Retina (tissue), 1 donor: Measurements from ENCODE around the gene PHACTR3.

Experiments
- DNase-seq: peaks from one replicate; pipeline ENCODE4 v3.0.0-alpha.2; 2016

Gene PHACTR3

DNA sequence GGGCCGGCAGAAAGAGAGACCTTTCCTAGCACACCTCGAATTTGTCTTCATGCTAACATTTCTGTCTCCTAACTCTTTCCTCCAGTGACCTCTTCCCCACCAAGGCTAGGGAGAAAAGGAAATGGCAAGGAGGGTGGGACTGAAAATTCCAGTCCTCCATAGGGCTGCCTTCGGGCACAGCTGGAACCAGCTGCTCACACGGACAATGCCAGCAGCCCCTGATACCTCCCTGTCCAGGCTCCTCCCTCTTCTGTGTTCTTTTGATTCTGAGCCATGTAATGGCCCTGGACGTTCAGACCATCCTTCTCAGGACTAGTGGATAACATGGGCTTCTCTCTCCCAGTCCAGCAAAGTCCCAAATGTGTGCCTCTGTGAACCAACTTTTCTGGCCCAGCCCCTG is 29.1 kb upstream of the PHACTR3 start:
- no peak for DNase-seq

DNA sequence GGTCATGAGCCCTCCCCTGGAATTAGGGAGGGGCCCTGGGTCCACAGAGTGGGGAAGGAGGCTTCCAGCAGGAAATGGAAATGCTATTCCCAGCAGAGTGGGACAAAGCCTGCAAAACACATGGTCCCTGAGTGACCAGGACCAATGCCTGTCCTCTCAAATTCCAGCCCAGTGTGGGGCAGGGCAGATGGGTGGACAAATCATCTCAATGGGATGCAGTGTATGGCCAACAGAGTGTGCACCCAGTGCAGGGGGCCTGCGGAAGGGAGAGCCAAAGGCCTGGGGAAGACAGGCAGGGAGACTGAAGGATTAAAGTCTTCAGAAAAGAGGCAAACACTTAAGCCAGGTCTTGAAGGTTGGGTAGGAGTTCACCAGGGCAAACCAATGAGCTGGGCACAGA is 28.7 kb upstream of the PHACTR3 start:
- DNase-seq = no peak

DNA sequence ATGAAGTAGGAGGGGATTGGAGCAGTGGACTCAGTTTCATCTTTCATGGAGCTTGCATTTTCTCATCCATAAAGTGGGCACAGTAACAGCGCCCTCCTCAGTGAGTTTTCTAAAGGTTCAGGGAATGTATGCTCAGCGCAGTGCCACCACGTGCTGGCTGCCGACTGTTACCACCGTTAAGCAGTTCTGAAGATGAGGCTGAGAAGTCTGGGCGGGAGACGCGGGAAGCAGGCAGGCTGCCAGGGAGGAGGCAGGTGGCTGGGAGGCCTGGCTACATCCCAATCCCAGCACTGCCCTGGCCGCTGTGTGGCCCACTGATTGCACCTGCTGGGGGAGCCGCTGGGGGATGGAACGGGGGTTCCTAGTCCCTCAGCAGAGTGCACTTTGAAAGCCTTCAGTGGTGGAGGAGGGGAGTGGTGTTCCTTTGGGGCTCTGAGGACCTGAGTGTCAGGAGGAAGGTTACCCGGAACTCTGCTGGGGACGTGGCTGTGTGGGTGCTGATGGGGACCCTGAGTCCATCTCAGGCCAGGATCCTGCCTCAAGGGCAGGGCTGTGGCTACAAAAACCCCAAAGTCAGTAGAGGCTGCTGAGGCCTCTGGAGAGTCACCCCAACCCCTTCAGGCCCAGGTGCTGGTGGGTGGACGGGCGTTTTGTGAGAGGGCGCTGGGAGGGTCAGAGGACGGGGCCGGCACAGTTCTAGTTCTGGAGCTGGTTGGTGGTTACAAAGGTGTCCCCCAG is 28.0 kb upstream of the PHACTR3 start:
- DNase-seq = no peak

DNA sequence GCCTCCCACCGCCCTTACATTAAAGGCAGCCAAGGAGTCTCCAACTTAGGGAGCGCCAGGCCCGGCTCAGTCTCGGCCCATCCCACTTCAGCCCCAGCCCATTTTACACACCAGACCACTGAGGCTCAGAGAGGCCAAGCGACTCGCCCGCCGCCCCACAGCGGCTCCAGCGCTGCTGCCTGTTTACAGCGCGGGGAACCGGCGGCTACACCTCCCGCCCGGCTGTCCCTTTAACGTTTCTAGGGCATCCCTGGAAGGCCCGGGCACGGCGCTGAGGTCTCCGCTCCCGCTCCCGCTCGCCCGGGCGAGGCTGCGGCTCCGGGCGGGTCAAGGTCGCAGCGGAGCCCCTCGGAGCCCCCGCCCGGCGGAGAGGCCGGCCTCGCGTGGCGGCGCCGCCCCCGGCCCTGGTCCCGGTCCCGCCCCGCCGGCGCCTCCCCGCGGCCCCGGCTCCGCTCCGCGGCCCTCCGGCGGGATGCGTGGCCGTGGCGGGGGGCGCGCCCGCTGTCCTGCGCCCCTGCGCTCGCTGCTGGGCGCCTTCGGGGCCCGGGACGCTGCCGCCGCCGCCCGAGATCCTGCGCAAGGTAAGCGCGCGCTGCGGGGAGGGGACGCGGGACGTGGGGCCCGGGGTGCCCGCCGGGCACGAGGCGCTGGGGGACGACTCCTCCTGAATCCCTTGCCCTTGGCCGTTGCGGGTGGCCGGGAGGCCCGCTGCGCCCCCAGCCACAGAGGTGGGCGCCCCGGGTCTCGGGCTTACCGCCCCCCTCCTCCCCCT is 27.1 kb upstream of the PHACTR3 start:
- DNase-seq = no peak

DNA sequence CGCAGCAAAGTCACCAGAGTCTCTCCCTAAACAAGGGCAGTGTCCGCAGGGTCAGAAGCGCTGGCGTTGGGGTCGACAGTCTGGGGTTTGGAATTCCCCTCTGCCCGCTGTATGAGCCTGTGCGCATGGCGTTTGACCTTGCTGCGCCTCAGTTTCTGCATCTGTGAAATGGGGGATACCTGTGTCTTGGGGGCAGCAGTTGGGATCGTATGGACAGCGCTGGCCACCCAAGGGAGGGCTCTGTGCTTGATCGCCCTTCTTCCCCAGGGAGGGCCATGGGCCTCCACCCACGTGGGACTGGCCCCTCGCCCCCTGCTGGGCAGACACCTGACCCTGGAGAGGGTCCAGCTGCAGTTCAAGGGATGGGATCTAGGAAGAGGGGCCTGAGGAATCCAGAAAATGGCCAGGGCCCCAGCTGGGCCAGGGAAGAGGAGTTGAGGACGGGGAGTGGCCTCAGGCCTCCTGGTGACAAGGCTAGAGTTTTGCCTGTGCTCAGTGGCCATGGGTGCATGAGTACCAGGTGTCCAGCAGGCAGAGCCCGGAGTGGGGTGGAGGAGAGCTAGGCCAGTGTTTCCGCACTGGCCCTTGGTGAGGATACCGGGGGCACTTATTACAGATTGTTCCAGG is 26.4 kb upstream of the PHACTR3 start:
- no peak for DNase-seq

DNA sequence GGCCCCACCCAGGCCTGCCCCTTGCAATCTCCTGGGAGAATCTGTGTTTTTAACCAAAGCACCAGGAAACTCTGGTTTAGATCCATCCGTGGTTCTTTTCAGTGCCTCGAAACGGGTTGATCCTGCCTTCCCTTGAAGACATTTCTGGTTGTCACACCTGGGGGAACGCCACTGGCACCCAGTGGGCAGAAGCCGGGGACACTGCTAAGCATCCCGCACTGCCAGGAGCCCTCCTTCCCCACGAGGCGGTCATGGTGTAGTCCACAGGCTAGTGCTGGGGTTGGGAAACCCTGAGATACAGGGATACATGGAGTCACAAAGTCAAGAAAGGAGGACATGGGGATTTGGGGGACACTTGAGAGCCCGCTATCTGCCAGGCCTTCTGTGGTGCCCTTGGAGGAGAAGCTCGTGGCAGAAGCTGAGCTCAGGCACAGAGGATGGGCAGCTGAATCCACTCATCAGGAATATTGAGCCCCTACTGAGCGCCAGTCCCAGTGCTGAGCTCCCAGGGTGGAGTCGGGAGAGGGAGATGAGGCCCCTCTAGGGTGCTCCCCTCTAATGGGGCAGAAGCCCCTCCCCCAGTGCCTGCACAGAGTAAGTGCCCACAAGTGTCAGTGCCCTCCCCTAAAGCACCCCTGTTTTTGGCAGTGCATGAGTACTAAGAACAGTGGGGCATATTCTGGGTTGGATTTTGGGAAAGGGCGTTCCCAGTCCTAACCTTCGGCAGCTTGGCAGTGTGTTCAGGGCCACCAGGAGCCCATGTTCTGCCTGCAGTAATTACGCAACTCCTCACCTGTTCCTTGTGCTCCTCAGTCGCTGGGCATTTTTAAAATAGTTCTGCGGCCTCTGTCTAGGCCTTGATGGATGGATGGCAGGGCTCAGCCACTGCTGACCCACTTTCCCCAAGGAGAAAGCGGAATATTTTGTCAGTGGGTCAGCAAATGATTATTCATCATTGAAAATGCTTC is 25.6 kb upstream of the PHACTR3 start:
- DNase-seq = no peak

DNA sequence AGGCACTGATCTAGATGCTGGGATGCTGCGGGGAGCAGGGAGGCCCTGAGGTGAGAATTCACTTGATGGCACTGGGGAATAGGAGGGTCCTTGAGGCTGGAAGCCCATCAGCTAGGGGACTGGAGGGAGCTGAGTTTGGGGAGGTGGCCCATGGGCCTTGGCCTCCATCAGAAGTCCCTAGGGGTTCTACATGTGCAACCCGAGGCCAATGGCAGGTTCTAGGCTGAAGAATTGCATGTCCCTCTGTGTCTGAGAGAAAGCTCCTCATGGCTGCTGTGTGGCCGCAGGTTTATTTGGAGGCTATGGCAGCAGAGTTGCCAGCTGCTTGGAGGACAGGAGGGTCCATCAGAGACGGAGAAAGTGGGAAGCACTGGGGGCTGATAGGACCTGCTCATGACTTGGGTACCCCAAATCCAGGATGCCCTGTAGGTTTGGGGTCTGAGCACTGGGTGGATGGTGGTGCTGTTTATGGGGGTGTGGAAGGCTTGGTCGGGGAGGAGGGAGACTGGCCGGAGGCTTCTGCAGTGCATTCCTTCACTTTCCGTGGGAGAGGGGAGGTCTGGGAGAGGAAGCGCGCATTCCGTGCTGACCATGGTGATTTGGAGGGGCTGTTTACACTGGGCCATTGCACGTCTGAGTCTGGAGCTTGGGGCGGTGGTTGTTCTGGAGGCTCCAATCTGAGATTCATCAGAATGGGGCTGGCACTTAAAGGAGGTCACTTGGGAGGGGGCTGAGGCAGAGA is 24.8 kb upstream of the PHACTR3 start:
- DNase-seq = no peak

DNA sequence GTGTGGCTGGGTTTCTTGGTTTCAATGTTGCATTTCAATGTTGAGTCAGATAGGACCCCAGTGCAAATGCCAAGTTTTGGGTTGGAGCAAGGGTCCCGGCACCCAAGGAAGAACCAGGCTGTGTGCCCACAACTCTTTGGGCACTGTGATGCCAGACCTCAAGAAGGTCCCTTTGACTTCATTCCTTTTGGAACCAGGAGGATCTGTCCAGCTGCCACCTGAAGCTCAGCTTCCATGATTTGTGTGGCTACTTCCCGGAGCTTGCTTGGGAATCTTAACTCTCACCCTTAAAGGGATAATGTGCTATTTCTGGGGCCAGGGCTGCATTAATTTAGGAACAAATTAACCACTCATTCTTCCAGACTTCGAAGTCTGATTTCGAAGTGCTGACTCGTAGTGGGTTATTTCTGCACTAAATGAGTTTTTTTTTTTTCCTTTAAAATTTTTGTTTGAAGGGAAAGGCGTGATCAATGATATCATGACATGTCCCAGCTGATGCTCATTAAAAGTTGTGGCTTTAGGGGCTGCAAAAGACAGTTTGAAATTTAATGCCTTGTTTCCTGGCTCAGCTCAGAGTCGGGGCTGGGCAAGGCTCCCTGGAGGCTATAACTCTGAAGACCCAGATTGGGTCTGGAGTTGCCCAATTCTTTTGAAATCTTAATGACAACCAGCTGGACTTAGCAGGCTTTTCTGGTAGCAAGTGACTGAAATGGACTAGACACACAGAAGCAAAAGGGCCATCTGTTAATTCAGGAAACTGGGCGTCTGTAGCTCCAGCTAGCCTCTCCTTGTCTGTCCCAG is 24.0 kb upstream of the PHACTR3 start:
- DNase-seq = no peak

DNA sequence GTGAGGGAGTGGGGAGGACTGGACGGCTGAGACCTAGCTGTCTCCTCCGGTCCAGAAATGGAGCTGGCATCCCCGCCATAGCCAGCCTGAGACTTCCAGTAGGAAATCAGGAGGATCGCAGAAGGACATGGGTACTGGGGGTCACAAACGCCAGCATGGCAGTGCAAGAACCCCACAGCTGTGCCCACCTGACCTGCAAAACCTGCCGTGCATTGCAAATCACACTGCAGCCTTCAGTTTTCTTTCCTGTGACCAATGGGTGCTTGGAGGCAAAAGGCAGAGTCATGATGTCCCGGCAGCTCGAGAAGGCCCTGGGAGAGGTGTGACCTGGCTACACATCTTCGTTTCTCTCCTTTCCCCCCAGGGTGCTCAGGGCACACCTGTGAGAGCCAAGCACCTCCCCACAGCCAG is 23.3 kb upstream of the PHACTR3 start:
- DNase-seq = no peak

DNA sequence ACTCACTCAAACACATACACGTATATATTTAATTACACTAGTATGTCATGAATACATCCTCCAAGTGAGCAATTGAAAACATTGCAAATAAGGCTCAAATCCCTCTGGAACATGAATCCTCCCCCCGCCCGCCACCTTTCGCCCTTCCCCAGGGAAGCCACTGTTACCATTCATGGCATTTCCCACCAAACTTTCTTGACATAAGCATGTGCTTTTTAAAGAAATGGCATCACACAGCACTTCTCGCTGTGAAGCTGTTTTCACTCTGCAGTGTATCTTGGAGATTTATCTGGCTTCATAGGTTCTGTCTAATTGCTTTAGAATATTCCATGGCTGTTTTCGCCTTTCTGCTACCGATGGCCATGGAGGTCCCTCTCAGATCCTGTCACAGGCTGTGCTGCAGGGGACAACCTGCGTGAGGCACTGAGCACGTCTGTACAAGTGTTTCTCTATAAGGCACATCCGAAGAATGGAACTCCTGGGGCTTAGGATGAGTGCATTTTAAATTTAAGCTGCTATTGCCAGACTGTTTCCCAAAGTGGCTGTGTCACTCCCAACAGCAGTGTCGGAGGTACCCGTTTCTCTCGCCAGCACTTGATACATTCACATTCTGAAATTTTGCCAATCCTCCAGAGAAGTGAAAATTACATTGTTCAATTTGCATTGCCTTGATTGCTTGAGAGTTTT is 22.2 kb upstream of the PHACTR3 start:
- DNase-seq = no peak

DNA sequence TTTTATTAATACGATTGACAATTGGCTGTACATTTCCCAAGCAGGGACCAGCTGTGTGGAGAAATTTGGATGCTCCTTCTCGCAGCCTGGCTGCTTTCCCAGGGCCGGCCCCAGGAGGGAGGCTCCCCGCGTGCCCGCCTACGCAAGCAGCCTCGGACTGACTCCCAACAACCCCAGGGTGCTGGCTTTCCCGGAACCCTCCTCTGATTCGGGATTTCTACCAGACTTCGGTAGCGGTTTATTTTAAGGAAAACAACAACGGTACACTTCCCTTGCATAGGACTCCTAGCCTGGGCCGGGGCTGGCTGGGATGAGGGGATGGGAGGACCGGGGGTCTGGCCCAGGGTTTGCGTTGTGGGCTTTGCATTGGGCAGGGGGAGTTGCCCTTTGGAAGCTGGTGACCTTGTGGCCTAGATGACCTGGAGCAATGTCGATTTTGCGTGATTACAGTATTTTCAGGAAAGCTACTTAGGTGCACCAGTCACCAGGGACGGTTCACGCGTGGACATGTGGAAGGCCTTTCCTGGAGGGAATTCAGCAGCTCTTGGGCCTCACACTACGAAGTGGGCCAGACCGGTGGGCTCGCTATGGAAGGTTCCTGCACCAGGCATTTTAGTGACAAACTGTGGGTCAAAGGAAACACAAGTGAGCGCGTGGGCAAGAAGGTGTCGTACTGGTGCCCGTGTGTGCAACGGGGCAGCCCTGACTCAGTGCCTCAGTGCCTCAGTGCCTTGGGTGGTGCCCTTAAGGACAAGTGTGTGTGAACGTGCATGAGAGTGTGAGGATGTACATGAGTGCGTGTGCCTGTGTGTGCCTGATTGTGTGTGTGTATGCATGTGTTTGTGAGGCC is 20.7 kb upstream of the PHACTR3 start:
- no peak for DNase-seq

DNA sequence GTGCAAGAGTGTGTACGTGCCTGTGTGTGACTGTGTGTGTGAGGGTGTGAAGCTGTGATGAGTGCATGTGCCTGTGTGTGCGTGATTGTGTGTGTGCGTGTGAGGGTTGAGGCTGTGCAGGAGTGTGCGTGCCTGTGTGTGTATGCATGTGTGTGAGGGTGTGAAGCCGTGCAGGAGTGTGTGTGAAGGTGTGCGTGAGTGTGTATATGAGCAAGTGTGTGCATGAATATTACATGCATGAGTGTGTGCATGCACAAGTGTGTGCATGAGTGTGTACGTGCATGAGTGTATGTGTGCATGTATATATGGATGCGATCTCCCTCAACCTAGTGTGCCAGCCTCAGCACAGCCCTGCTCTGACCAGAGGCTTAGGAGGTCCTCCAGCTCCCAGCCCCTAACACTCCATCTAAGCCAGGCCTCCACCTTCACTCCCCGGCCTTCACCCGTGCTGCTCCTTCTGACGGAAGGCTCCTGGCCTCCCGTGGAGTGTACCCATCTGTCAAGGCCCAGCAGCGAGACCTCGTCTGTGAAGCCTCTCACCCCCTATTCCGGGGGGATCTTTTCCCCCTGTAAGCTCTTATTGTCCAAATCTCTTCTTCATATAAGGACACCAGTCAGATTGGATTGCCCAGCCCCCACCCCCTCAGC is 19.9 kb upstream of the PHACTR3 start:
- DNase-seq = no peak

DNA sequence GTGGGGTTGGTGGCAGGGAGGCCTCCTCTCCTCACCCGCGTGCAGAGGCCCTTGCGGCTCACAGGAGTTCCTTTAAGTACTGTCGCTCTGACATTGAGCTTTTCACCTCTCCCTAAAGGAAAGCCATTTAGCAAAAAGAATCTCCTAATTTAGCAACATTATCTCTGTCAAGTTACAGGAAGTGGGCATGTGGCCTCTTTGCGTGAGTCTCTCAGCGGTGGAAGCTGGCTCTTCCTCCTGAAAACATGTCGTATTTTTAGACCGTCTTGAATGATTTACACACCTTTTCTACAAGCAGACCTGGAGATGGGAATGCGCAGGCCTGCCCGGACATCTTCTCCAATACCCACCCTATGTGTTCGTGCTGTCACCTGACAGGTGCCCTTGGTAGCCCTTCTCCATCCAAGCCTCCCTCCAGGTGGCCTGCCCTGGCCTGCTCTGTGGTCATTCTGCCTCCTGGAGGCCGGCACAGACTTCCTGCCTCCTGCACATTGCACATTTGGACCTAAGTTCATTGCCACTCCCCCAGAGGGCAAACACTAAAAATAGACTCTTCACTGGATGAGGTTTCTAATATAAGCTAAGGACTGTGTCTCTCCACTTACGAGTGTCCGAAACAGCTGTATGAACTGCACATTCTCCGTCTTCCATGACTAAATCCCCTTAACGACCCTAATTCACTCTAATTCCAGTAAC is 18.5 kb upstream of the PHACTR3 start:
- no peak for DNase-seq

DNA sequence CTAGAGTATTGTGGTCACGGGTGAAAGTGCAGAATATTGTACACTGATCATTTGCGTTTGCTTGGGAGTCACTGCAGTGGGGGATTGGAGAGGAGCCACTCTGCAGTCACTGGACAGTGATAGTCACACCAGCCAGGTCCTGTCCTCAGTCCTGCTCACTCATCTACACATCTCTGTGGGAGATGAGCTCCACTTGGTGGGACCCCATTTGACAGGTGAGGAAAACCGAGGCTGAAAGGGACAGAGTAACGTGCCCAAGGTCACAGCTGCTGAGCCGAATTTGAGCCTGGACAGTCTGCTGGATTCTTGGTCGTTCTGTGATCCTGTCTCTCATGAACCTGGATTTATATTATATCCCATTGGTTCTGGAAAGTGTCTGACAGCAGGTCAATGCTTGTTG is 17.7 kb upstream of the PHACTR3 start:
- no peak for DNase-seq

DNA sequence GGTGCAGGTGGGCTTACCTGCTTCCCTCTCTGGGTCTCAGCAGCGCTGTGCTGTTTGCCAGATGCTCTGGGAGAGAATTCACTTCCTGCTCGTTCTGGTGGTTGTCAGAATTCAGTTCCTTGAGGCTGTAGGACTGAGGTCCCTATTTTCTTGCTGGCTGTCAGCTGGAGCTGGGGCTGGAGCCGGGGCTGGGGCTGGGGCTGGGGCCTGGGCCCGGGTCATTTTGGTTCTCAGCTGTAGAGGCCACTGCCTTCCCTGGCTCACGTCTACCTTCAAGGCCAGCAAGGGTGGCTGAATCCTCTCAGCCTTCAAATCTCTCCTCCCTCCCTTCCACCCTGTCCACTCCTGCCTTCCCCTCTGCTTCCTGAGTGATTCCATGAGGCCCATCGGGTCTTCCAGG is 16.8 kb upstream of the PHACTR3 start:
- DNase-seq = no peak

DNA sequence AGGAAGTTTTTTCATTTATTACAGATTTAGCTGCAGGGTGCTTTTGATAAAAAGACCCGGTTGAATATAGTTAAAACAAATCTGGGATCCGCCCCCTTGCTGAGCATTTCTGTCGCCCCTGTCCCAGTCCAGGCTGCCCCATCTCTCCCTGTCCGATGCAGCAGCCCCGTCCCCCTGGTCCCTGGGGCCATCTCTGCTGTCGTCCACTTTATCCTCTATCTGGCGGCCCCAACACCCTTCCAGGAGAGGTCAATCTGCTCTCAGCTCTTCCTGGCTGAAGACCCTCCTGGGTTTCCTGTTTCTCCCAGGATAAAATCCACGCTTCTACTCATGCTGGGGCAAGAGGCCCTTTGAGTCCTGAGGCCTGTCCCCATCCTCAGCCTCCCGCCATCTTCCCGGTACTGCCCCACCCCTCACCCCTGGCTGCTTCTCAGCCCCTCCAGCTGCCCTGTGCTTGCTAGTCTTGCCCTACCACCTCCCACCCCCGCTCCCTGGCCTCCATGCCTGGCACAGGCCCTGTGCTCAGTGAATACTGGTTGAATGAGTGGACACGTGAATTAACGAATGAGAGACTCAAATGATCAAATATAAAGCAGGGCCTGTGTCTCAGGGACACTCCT is 16.0 kb upstream of the PHACTR3 start:
- no peak for DNase-seq

DNA sequence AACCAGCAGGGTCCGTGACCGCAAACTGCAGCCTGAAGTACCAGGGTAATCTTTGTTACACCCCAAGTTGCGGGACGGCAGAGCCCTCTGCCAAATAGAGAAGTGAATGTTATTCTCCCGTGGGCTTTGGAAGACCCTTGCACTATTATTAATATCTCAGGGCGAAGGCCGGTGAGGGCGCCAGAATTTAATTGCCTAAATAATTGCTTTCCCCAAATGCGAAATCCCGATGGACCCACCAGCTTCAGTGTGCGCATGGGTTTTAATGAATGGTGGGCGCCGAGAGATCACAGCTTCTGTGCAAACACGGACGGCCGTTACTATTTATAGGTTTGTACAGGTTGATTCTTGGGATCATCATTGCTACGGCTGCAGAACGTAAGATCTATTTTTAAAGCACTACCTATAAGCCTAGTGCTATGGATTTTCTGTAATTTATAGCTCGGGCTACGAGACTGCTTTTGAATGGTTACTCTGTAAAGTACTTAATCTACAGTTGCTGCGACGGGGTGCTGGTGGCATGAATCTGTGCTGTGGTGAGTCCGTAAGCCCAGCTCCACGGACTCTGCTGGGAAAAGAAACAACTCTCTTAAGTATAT is 15.2 kb upstream of the PHACTR3 start:
- no peak for DNase-seq

DNA sequence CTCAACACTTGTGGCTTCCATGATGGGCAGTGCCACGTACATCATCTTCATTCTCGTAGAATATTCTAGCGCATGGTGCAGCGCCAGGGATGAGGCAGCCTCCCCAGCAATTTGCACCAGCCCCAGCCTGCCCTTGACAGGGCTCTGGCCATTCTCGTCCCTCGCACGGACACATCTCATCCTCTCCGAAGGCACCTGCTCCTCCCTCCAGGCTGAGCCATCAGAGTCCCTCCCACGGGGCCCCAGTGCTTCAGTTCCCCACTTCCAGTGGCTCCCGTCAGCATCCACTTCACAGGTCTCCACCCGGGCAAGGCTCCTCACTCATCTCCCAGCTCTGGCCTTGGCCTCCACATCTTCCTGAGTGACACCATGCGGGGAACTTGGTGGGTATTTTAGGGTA is 13.3 kb upstream of the PHACTR3 start:
- no peak for DNase-seq
